Ovary (tissue), 3 donors: ENCODE data around the gene ULBP3.

Experiments used
- POLR2A ChIP-seq: fragments of 450-650 bp; IDR thresholded peaks from one replicate; pipeline ENCODE4 v1.6.1; 2017; ENCODE audit warnings: antibody characterized with exemption, mild to moderate bottlenecking, moderate library complexity
- TF ChIP-seq, protein P1 (sequence below), 3 donors: fragments of 450-650 bp in 2 of 3; fragments of 200-600 bp in 1 of 3; IDR thresholded peaks; one replicate each; pipeline versions ENCODE4 v1.5.1 to v1.8.0; 2016 to 2022; ENCODE audit warnings: antibody characterized with exemption in 3 of 3, mild to moderate bottlenecking in 1 of 3
- donor health status: DM: no; HTN: no; CAD: no.

GRCh38 chr6:150102750-150103270 lies 33.9 kb upstream of the ULBP3 start:
- TF ChIP-seq POLR2A, result no peak
- TF ChIP-seq, protein P1, sequence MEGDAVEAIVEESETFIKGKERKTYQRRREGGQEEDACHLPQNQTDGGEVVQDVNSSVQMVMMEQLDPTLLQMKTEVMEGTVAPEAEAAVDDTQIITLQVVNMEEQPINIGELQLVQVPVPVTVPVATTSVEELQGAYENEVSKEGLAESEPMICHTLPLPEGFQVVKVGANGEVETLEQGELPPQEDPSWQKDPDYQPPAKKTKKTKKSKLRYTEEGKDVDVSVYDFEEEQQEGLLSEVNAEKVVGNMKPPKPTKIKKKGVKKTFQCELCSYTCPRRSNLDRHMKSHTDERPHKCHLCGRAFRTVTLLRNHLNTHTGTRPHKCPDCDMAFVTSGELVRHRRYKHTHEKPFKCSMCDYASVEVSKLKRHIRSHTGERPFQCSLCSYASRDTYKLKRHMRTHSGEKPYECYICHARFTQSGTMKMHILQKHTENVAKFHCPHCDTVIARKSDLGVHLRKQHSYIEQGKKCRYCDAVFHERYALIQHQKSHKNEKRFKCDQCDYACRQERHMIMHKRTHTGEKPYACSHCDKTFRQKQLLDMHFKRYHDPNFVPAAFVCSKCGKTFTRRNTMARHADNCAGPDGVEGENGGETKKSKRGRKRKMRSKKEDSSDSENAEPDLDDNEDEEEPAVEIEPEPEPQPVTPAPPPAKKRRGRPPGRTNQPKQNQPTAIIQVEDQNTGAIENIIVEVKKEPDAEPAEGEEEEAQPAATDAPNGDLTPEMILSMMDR (IDR thresholded peaks at IDR 0.05), result no peak
